Astrocyte of the spinal cord (primary cell): ENCODE measurements around the gene PNISR.

Experiments
- DNase-seq: peaks from one replicate; pipeline ENCODE4 v3.0.0; 2011; ENCODE audit warnings: low read depth, low spot score
- H3K4me3 ChIP-seq: 2 replicates; pipeline ENCODE4 v1.5.1; 2011; ENCODE audit warnings: low read depth, mild to moderate bottlenecking, low read length, moderate library complexity
- in situ Hi-C: cut with HindIII; loops from 2 replicates; pipeline ENCODE4 v1.10.0; 2017; ENCODE audit warnings: low sequenced_read_pairs
- TF ChIP-seq, protein P1 (sequence below): IDR thresholded peaks from 2 replicates; pipeline ENCODE4 v1.5.1; 2012; ENCODE audit warnings: low read depth, mild to moderate bottlenecking, low read length, inconsistent platforms

Gene PNISR

GRCh38 chr6:99434702-99435530 is 9.8 kb upstream of the PNISR start:
- in situ Hi-C loops, result no loop called here

DNA sequence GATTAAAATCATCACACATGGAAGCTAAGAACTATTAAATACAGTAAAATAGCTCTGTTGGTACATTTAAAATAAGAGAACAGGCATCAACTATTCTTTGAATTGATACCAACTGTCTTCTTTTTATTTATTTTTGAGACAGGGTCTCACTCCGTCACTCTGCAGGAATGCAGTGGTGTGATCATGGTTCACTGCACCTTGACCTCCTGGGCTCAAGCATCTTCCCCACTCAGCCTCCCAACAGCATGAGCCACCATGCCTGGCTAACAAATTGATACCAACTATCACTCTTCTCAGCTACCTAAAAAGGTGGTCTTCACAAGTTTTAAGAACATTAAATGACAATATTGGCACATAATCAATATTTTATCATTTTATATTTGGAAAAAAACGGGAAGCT is 7.8 kb upstream of the PNISR start:
- H3K4me3 ChIP-seq, result no peak overlapping the region
- DNase-seq, result no peak
- in situ Hi-C loops, result no loop called here
- TF ChIP-seq, protein P1, sequence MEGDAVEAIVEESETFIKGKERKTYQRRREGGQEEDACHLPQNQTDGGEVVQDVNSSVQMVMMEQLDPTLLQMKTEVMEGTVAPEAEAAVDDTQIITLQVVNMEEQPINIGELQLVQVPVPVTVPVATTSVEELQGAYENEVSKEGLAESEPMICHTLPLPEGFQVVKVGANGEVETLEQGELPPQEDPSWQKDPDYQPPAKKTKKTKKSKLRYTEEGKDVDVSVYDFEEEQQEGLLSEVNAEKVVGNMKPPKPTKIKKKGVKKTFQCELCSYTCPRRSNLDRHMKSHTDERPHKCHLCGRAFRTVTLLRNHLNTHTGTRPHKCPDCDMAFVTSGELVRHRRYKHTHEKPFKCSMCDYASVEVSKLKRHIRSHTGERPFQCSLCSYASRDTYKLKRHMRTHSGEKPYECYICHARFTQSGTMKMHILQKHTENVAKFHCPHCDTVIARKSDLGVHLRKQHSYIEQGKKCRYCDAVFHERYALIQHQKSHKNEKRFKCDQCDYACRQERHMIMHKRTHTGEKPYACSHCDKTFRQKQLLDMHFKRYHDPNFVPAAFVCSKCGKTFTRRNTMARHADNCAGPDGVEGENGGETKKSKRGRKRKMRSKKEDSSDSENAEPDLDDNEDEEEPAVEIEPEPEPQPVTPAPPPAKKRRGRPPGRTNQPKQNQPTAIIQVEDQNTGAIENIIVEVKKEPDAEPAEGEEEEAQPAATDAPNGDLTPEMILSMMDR, result no peak

More at GRCh38 chr6:99434702-99435530, 9.8 kb upstream of the PNISR start:
- H3K4me3 ChIP-seq, result no peak overlapping the region
- TF ChIP-seq, protein P1, result peak; percentile 60
- peak; percentile 54 for DNase-seq

GRCh38 chr6:99431901-99432300 is 6.8 kb upstream of the PNISR start:
- DNase-seq, result no peak
- TF ChIP-seq, protein P1, result no peak
- in situ Hi-C loops, result no loop called here
- H3K4me3 ChIP-seq, result no peak overlapping the region

DNA sequence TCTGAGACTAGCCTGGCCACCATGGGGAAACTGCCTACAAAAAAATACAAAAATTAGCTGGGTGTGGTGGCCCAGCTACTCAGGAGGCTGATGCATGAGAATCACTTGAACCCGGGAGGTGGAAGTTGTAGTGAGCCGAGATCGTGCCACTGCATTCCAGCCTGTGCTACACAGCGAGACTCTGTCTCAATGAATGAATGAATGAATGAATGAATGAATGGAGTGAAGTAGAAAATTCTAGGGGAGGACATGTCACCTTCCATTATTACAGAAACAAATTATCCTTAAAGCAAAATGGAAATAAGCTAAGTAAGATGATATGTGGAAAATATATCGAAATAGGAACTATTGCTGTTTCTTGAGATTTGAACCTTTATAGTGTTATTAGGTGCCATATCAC is 2.9 kb upstream of the PNISR start:
- in situ Hi-C loops, result no loop called here
- H3K4me3 ChIP-seq, result no peak overlapping the region
- no peak for DNase-seq
- TF ChIP-seq, protein P1, result no peak

DNA sequence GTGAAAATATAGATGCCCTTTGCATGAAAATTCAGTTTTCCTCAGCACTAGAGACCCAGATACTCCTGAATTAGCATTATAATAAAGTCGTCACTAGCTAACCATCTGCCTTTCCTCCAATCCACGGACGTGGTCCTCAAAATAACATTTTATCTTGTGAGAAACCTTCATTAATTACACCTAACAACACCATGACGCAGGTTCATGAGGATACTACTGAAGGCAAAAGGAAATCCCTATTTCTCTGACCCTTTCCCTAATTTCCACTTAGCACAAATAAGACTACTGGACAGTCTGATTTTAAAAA is 1.3 kb upstream of the PNISR start:
- in situ Hi-C loops, result no loop called here
- TF ChIP-seq, protein P1, result no peak
- no peak for DNase-seq
- H3K4me3 ChIP-seq, result peak overlapping the region; percentile 99

GRCh38 chr6:99425647-99426450 is 741 bp upstream of the PNISR start:
- TF ChIP-seq, protein P1, result peak; percentile 58
- H3K4me3 ChIP-seq, result peak overlapping the region; percentile 99
- in situ Hi-C loops, result no loop called here
- peak; percentile 92 for DNase-seq
